HepG2 (cell line): ENCODE data around the gene AGPAT2. TPM values are rescaled to one million over a fixed set of nuclear protein-coding genes. Genes with fewer than 3 reads are reported as not detected.

Experiments
- ARNT2 ChIP-seq: sonication (generic); formaldehyde crosslinking; IDR thresholded peaks from 2 replicates; pipeline ENCODE4 v1.8.0; 2022; ENCODE audit warnings: mild to moderate bottlenecking, low read depth, missing genetic modification reagents, moderate library complexity
- ARNTL ChIP-seq: sonication (generic); formaldehyde crosslinking; IDR thresholded peaks from 2 replicates; pipeline ENCODE4 v1.4.0; 2020; ENCODE audit warnings: mild to moderate bottlenecking, missing genetic modification reagents
- DPF2 ChIP-seq: sonication (generic); formaldehyde crosslinking; IDR thresholded peaks from 2 replicates; pipeline ENCODE4 v1.4.0; 2020; ENCODE audit warnings: mild to moderate bottlenecking, low read depth, missing genetic modification reagents, borderline replicate concordance
- HMG20B ChIP-seq: conservative IDR thresholded peaks from 2 replicates; pipeline ENCODE4 v1.6.1; 2016; ENCODE audit warnings: missing genetic modification reagents, missing compliant biosample characterization
- JUN ChIP-seq: sonication (generic); formaldehyde crosslinking; IDR thresholded peaks from 2 replicates; pipeline ENCODE4 v1.4.0; 2020; ENCODE audit warnings: mild to moderate bottlenecking, missing genetic modification reagents
- KAT8 ChIP-seq: IDR thresholded peaks from 2 replicates; pipeline ENCODE4 v1.6.1; 2016; ENCODE audit warnings: missing genetic modification reagents, missing compliant biosample characterization
- MBNL3 ChIP-seq: fragments of 250-450 bp; sonication (Bioruptor Pico); conservative IDR thresholded peaks from 2 replicates; pipeline ENCODE4 v1.8.0; 2022; ENCODE audit warnings: mild to moderate bottlenecking, inconsistent platforms
- MIXL1 ChIP-seq: IDR thresholded peaks from 2 replicates; pipeline ENCODE4 v1.6.1; 2016
- MTF1 ChIP-seq: sonication (generic); formaldehyde crosslinking; IDR thresholded peaks from 2 replicates; pipeline ENCODE4 v1.5.0; 2020; ENCODE audit warnings: missing genetic modification reagents
- PBX3 ChIP-seq: sonication (generic); formaldehyde crosslinking; IDR thresholded peaks from 2 replicates; pipeline ENCODE4 v1.8.1; 2023; ENCODE audit warnings: missing genetic modification reagents, inconsistent platforms, borderline replicate concordance
- PCBP2 ChIP-seq: fragments of 200-400 bp; formaldehyde crosslinking; optimal IDR thresholded peaks from 2 replicates; pipeline ENCODE3; 2018; ENCODE audit warnings: low read length, low read depth; ENCODE audit not compliant: poor library complexity, severe bottlenecking
- RAD51 ChIP-seq: fragments of 450-650 bp; IDR thresholded peaks from 2 replicates; pipeline ENCODE4 v1.6.1; 2016; ENCODE audit warnings: borderline replicate concordance
- SALL2 ChIP-seq: sonication (generic); formaldehyde crosslinking; IDR thresholded peaks from 2 replicates; pipeline ENCODE4 v1.8.1; 2023; ENCODE audit warnings: mild to moderate bottlenecking, missing genetic modification reagents, inconsistent platforms
- TIGD3 ChIP-seq: sonication (generic); formaldehyde crosslinking; IDR thresholded peaks from 2 replicates; pipeline ENCODE4 v1.5.1; 2020; ENCODE audit warnings: mild to moderate bottlenecking, missing genetic modification reagents, borderline replicate concordance
- TOPORS ChIP-seq: sonication (generic); formaldehyde crosslinking; IDR thresholded peaks from 2 replicates; pipeline ENCODE4 v1.8.0; 2023; ENCODE audit warnings: mild to moderate bottlenecking, missing genetic modification reagents
- ZBTB3 ChIP-seq: sonication (generic); formaldehyde crosslinking; IDR thresholded peaks from 2 replicates; pipeline ENCODE4 v1.4.0; 2020; ENCODE audit warnings: low read depth, mild to moderate bottlenecking, moderate library complexity, missing genetic modification reagents, borderline replicate concordance
- ZNF142 ChIP-seq: sonication (generic); formaldehyde crosslinking; IDR thresholded peaks from 2 replicates; pipeline ENCODE4 v1.4.0; 2020; ENCODE audit warnings: missing genetic modification reagents
- ZNF207 ChIP-seq: fragments of 450-650 bp; IDR thresholded peaks from 2 replicates; pipeline ENCODE4 v1.6.1; 2016; ENCODE audit warnings: antibody characterized with exemption, borderline replicate concordance
- ZNF556 ChIP-seq: sonication (generic); formaldehyde crosslinking; IDR thresholded peaks from 2 replicates; pipeline ENCODE4 v1.4.0; 2020; ENCODE audit warnings: mild to moderate bottlenecking, missing genetic modification reagents, borderline replicate concordance
- ZNF564 ChIP-seq: sonication (generic); formaldehyde crosslinking; IDR thresholded peaks from 2 replicates; pipeline ENCODE4 v1.8.1; 2023; ENCODE audit warnings: mild to moderate bottlenecking, missing genetic modification reagents
- ZNF619 ChIP-seq: sonication (generic); formaldehyde crosslinking; IDR thresholded peaks from 2 replicates; pipeline ENCODE4 v1.4.0; 2020; ENCODE audit warnings: mild to moderate bottlenecking, missing genetic modification reagents
- ZNF7 ChIP-seq: IDR thresholded peaks from 2 replicates; pipeline ENCODE4 v1.6.1; 2016; ENCODE audit warnings: missing biosample characterization, missing genetic modification reagents
- ZNF761 ChIP-seq: sonication (generic); formaldehyde crosslinking; conservative IDR thresholded peaks from 2 replicates; pipeline ENCODE4 v1.4.0; 2020; ENCODE audit warnings: mild to moderate bottlenecking, missing genetic modification reagents
- ZNF792 ChIP-seq: IDR thresholded peaks from 2 replicates; pipeline ENCODE4 v1.6.1; 2016
- polyA plus RNA-seq, 8 experiments: library from polyadenylated mRNA; depleted of rRNA in 3 of 8; stranded (reverse) in 7 of 8; unstranded in 1 of 8; fragments of >200 nt; fragmentation: Illumina TruSeq in 4 of 8; extraction: Trizol in 4 of 8; gene quantifications; 2 replicates each; pipeline versions ENCODE4 v1.2.1 to v1.2.3, GENCODE V29; 2011 to 2016; ENCODE audit warnings: low read depth in 4 of 8, missing spikeins in 1 of 8, mixed read lengths in 1 of 8; ENCODE audit not compliant: insufficient read depth in 1 of 8
- total RNA-seq, 5 experiments: library from RNA; depleted of rRNA; stranded (reverse); fragments of >200 nt; fragmentation: Illumina TruSeq; extraction: Trizol; gene quantifications; 2 replicates each; pipeline ENCODE4 v1.2.3, GENCODE V29; 2016; ENCODE audit warnings: low read depth in 1 of 5

Gene AGPAT2
- total and polyA plus RNA-seq, 2 of the 13 experiments (the other 11 are each of a cell fraction or from before 2014, with no cell fraction given), result 3.9 to 25.8 TPM

DNA sequence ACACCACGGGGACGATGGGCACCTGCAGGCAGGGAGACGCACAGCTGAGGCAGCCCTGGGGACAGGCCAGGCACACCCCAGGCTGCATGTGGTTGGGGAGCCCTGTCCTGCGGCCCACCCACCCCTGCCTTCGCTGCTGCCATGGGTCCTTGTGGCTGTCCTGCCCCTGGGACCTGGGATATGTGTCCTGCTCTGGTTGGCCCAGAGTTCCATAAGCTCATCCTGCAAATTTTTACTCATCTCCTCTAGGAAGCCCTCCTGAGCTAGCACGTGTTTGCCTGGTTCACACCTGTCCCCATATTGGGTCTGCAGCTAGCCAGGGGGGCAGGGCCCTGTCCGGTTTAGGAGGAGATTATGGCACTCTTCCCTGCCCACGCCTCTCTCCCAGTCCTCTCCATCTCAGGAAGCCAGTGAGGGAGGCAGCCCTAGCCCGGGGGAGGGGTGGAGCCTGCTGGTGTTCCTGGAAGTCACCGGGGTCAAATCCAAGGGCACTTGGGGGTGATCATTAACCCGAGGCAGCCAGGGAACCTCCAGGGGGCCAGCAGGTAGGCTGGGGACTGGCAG lies 12.4 kb downstream of the AGPAT2 start (continued):
- no peak for TF ChIP-seq ZNF142
- TF ChIP-seq SALL2, result no peak
- TF ChIP-seq ZNF556 (CRISPR knock-in tag), result no peak
- TF ChIP-seq HMG20B, result peak; percentile 73; the same call in 1 of the 2 replicates
- TF ChIP-seq TOPORS (CRISPR knock-in tag), result no peak
- no peak for TF ChIP-seq MTF1 (CRISPR knock-in tag)
- no peak for TF ChIP-seq ZNF207
- no peak for TF ChIP-seq ZBTB3
- TF ChIP-seq MIXL1 (CRISPR knock-in tag), result 0 out of 2 replicates have a peak, but pooled peaks have one; percentile 58
- TF ChIP-seq ZNF761, result no peak
- TF ChIP-seq ZNF564 (CRISPR knock-in tag), result no peak
- no peak for TF ChIP-seq RAD51
- peak; percentile 27; the same call in 1 of the 2 replicates for TF ChIP-seq KAT8
- no peak for TF ChIP-seq PBX3 (CRISPR knock-in tag)
- no peak for TF ChIP-seq MBNL3 (CRISPR knock-in tag)
- TF ChIP-seq ZNF619 (CRISPR knock-in tag), result no peak
- TF ChIP-seq ARNTL, result no peak
- TF ChIP-seq DPF2, result no peak
- TF ChIP-seq JUN (CRISPR knock-in tag), result no peak
- no peak for TF ChIP-seq ARNT2 (CRISPR knock-in tag)
- TF ChIP-seq TIGD3 (CRISPR knock-in tag), result no peak
- TF ChIP-seq PCBP2, result no peak
- TF ChIP-seq ZNF7 (CRISPR knock-in tag), result no peak
- TF ChIP-seq ZNF792, result peak; percentile 44; the same call in 1 of the 2 replicates
